ENCODE measurements around the gene GPR50.

The GPR50 gene

DNA sequence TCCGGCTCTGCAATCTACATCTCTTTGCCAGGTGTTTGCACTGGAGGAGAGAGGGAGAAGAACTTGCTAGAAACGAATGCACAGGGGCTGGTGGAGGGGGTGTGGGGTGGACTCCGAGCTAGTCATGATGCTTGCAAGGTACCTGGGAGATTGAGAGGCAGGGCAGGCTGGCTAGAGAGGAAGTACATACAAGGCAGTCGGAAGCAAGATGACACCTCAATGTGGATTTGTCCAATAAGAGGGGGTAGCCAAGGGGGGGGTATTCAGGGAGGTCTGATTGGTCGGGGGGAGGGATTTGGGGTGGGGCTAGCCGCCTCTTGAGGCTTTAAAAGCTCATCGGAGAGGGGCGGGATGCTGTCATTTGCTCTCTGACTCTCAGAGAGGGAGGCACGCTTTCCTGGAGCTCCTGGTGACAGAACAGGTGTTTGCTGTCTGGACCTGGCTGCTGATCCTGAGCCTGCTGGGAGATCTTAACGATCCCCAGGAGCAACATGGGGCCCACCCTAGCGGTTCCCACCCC lies at the start of gene GPR50:
Gene GPR50 (plus strand): TSS at position 354 of the 520 bp plus-strand sequence. CDS start 138 bp downstream, at position 492.
- DNase-seq (ENCODE audit: low spot score): no peak

DNA sequence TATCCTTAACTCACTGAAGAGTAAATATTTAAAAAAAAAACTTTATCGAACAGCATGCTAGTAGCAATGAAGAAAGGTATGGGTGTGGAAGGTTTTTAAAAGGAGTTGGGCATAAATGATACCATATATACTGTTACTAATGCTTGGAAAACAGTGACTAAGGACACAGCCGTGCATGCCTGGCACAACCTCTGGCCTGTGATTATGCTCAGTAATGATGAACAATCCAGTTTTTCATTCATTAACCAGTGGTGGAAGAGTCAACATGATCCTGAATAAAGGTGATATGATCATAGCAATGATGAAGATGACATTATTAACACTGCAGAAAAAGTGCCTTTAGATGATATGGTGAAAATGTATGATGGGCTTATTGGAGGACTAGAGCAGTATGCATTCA lies 43.9 kb upstream of the GPR50 start:
- DNase-seq (ENCODE audit: low spot score): no peak

DNA sequence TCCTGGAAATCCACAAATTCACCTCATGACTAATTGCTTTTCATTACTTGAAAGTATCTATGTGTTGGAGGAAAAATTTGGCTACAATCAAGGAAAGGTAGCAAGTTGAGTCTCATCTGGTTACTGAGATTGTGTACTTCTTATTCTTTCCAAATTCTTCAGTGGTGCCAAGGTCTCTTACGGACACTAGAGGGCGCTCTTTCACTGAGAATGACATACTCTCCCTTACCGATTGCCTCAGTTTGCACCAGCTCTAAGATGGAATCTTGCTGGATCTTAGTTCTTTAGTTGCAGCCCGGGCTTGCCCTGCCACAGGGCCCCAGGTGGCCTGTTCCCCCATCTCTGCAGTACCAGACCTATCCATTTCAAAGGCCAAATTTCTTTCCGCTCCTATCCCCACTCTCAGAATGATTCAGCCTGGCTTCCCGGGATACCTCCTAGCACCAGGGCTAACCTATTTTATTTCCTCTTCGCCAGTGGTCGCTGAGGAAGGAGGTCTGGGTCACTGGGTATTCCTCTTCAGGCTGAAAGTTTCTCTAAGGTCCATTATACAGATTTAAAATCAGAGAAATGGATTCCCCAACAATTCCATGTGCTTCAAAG lies 24.6 kb upstream of the GPR50 start:
- peak; percentile 50 for DNase-seq (ENCODE audit: low spot score)

DNA sequence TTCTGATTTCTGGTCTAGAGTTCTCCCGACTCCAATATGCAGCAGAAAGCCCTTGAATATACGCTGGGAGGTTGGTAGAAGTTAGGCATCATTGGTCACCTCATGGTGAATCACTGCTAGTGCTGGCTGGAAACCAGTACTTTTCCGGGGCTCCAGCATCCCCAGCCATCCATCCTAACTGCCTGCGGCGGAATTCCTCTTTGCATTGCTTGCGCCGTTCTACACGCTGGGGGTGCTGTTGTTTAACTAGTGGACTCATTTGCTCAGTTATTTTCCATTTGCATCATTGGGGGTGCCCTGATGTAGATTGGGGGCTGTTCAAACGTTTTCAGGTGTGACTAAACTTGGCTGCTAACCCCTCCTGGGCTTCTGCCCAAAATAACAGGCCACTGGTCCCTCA lies 23.3 kb upstream of the GPR50 start:
- peak; percentile 52 for DNase-seq (ENCODE audit: low spot score)

DNA sequence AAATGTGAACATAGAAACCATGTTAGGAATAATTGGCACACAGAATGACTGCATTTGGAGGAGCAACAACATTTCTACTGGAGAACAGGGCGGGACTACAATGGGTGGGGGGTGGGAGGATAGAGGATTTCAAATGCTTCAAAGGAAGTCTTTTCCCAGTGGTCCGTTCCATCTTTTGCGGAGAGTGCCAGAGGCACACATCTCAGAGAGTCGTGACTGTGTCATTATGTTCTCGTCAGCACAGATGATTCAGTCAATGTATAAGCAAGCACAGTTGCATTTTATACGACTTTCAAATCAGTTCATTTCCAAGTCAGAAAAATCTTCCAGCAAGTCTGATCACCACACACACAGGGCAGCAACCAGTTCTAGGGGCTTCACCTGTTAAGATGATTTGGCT lies 22.7 kb upstream of the GPR50 start:
- DNase-seq (ENCODE audit: low spot score): no peak

DNA sequence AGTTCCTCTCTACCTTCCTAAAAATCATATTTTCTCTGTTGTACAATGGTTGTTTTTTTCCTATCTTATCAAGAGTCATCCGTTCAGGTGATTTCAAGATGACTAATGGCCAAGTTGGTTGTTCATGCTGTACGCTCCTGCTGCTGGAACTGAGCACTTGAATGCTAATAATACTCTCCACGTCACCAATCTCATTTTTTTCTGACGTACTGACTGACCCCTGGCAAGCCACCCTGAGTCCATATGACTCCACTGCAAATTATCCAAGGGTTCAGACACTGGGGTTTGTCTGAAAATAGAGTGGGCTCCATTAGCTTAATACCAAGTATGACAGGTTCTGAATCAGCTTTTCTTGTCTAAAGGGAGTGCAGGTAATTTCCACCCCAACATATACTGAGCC lies 21.1 kb upstream of the GPR50 start:
- DNase-seq (ENCODE audit: low spot score): no peak

DNA sequence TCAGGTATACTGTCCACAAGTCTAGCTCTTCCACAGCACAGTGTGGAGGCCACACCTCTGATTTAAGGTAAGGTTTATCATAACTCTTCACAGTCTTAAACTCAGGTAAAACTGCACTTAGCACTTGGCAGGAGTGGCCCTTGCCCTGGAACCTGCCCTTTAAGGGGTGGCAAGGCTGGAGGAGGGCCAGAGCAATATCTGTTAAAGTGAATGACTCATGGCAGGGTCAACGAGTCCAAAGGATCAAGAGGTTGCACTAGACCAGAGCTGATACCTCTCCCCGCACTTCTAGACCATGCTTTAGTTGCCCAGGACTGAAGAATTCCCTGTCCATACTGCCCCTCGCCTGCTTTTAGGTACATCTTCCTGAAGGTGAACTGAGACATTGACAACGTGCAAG lies 14.7 kb upstream of the GPR50 start:
- DNase-seq (ENCODE audit: low spot score): no peak

DNA sequence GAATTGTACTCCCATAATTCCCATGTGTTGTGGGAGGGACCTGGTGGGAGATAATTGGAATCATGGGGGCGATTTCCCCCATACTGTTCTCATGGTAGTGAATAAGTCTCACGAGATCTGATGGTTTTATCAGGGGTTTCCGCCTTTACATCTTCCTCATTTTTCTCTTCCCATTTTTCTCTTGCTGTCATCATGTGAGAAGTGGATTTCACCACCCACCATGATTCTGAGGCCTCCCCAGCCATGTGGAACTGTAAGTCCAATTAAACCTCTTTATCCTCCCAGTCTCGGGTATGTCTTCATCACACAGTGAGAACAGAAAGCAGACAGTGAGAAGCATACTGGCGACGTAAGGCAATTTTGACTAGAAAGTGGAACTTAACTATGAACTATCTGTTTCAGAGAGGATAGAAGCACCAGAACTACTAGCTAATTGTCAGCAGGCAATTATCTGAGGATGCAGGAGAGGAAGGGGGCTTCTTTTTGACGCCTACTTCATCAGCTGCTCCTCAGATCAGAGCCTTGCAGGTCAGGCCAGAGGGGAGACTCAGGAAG lies 8.5 kb upstream of the GPR50 start:
- DNase-seq (ENCODE audit: low spot score): no peak

DNA sequence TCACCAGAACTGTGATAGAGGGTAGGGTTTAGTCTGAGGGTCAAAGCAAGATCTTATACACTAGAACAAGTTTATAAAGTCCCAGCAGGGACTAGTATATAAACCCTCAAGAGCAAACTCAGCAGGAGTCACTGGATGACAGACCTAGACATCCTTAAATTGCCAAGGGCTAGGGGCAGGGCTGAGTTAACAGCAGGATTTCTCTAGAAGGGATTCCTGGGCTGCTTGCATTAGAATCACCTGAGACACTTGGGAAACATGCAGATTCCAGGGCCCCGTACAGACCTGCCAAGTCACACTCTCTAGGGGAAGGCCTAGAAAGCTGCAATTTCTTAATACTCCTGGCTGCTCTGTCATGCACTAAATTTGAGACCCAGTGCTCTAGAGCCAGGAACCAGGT lies 6.6 kb upstream of the GPR50 start:
- no peak for DNase-seq (ENCODE audit: low spot score)

DNA sequence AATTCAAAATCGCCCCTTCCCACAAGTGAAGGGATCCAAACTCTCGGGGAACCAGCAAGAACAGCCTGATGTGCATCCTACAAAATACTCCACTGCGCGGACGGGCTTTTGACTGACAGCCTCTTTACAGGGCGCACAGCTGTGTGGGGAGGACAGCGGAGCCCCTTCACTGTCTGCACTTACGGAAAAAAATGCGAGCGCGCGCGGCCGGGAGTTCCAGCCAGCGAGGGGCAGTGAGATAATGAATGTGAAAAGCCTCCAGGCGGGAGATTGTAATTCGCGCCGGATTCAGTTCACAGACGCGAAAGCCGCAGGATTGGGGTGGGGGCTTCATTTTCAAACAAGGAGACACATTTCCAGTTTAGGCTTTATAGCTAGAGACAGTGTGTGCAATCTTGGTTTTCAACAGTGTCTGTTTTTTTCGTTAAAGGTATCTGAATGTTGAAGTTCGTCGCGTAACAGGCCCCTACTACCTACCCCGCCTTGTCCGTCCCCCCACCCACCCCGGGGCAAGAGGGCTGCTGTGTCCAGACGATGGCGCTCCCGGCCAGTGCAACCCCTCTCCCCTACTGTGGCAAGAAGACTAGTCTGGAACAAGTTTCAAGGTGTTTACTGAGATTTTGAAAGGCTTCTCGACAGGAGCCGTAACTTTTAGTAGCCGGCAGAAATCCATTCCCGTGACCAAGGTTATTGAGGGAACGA lies 1.7 kb upstream of the GPR50 start:
- DNase-seq (ENCODE audit: low spot score): no peak

DNA sequence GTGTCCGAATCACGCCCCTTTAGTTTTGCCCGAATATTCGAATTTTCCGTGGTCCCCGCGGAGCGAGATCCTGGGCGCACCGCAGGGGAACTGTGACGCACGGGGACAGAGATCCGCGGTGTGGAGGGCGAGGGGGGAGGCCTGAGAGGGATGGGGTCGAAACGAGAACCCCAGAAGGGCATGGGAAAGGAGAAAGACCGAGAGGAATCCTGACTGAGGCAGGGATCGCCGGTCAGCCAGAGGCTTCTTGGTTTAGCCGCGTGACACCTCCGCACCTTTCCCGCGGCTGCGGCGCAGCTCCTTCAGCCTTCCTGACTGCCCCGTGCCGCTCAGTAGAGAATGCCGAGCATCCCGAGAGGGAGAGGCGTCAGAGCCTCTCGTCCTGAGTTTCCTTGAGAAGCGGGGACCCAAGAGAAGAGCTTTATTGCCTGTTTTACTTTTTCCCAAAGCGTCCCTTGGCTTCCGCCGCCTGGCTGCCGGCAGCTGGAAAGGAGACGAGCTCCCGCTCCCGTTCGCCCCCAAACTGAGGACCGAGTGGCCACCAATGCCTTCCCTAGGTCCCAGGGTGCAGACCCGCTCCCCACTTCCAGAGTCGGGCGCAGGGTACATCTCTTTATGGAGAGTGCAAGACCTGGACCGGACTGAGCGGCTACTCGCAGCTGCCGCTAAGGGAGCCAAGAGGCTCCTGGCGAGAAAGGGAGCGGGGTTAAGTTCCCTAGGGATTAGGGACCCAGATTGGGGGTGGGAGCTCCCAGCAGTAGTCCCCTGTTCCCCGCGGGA lies 911 bp upstream of the GPR50 start:
- no peak for DNase-seq (ENCODE audit: low spot score)

DNA sequence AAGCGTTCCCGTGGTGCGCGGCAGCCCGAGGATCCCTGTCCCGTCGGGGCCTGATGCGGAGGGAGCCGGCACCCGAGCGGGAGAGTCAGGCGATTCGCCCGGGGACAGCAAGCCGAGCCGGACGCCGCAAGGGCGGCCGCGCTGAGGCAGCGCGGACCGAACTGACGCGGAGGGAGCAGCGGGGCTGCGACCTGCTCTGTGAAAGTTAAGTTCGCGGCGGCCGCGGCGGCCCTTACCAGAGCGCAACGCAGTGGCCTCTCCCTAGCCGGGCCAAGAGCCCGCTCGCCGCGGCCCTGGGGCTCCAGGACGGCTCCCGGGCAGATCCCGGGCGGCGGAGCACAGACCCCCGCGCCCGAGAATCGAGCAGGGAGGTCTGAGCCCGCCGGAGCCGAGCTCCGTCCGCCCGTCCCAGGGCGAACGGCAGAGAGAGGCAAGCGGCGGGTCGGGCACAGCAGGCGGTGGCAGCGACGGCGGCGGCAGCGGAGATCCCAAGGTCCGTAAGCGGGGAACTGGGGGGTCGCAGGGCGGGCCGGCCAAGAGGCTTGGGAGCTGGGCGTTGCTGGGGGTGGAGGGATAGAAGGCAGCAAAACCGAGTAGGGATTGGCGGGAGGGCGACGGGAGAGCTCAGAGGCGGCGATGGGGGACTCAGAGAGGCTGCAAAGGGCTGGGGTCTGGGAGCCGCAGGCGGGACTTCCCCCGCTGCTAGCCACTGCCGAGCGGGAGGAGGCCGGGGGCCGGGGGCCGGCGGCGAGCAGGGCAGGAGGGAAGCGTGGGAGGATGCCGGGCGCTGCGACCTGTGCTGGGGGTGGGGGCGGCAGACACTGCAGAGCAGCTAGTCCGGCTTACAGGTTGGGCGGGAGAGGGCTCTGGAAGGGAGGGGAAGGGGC lies 1.0 kb downstream of the GPR50 start:
- DNase-seq (ENCODE audit: low spot score): no peak

DNA sequence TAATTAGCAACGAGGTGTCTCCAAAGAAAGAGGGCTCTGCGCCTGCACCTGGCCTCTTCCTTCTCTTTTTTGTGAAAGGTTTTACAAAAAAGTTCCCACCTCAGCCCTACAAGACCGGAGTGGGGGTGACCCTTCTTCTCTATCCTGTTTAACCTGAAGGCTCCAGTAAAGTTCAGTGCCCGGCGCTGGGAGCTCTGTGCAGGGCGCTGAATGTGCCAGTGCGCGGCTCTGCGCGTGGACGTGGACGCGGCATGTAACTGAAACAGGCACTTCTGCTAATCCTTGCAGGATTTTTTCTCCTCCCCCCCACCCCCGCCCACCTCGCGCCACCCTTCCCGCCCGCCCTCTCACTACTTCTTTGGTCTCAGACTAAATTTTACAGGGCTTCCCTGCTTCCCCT lies 2.4 kb downstream of the GPR50 start:
- DNase-seq (ENCODE audit: low spot score): no peak

DNA sequence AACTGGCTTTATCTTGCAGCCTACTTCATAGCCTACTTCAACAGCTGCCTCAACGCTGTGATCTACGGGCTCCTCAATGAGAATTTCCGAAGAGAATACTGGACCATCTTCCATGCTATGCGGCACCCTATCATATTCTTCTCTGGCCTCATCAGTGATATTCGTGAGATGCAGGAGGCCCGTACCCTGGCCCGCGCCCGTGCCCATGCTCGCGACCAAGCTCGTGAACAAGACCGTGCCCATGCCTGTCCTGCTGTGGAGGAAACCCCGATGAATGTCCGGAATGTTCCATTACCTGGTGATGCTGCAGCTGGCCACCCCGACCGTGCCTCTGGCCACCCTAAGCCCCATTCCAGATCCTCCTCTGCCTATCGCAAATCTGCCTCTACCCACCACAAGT lies 4.0 kb downstream of the GPR50 start:
- DNase-seq (ENCODE audit: low spot score): no peak

DNA sequence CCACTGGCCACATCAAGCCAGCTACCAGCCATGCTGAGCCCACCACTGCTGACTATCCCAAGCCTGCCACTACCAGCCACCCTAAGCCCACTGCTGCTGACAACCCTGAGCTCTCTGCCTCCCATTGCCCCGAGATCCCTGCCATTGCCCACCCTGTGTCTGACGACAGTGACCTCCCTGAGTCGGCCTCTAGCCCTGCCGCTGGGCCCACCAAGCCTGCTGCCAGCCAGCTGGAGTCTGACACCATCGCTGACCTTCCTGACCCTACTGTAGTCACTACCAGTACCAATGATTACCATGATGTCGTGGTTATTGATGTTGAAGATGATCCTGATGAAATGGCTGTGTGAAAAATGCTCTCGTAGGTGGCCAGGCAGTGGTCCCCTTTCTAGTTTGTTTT lies 4.7 kb downstream of the GPR50 start:
- DNase-seq (ENCODE audit: low spot score): no peak

DNA sequence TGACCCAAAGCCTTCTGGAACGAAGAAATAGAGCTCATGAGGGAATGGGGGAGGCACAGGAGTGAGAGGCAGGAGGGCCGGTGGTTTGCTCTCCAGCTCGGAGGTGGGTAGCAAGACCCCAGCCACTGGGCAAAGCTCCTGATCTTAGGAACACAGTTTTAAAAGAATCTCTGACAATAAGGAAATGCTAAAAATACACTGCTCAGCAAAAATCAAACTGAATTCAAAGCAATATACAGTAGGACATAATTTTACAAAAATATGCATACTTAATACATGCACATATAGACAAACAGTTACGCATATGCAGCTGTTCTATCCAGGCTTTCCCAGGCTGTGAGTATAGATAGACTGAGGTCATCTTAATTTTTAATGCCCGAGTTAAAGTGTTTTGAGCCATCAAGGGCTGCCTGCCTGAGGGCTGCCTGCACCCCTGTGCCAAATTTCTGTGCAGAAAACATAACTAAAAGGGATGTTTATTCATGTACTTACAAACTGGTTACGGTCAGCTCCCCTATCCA lies 6.9 kb downstream of the GPR50 start:
- no peak for DNase-seq (ENCODE audit: low spot score)

DNA sequence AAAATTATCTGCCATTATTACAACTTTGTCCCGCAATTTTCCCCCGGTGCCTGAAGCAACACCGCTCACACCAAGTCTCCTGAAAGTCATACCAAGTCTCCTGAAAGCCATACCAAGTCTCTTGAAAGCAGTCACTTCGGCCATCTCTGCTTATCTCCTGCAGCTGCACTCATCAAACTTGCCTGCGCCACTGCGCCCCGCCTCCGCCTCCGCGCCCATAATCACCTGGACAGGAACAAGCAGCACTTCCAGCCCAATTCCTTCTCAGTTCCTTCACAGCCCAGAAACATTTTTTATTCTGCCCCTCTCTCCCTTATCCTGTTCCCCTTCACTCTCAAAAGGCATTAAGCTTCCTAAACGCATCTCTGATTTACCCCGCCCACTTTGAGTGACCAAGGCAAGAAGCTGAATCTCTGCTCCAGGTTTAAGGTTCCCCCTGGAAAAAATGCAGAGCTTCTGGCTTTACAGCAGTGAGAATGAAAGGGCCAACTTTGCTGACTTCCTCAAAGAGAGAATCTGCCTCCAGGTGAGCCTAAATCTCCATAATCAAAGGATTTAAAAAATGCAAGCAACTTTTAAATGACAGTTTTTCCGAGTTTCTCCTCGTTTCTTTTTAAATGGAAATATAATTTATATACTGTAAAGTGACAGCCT lies 7.7 kb downstream of the GPR50 start:
- no peak for DNase-seq (ENCODE audit: low spot score)

DNA sequence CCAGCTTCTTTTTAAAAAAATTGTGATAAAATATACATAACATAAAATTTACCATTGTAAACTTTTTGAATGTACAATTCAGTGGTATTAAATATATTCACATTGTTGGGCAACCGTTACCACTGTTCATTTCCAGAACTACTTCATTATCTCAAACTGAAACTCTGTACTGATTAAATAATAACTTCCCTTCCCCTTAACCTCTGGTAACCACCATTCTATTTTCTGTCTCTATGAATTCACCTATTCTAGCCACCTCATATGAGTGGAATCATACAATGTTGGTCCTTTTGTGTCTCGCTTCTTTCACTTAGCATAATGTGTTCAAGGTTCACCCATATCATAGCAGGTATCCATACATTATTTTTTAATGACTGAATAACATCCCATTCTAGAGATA lies 8.3 kb downstream of the GPR50 start:
- no peak for DNase-seq (ENCODE audit: low spot score)

DNA sequence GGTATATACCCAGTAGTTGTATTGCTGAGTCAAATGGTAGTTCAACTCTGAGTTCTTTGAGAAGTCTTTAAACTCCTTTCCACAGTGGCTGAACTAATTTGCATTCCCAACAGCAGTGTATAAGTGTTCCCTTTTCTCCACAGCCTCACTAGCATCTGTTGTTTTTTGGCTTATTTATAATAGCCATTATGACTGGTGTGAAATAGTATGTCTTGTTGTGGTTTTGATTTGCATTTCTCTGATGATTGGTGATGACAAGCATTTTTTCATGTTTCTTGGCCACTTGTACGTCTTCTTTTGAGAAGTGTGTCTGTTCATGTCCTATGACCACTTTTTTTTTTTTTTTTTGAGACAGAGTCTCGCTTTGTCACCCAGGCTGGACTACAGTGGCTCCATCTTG lies 30.5 kb downstream of the GPR50 start:
- no peak for DNase-seq (ENCODE audit: low spot score)

DNA sequence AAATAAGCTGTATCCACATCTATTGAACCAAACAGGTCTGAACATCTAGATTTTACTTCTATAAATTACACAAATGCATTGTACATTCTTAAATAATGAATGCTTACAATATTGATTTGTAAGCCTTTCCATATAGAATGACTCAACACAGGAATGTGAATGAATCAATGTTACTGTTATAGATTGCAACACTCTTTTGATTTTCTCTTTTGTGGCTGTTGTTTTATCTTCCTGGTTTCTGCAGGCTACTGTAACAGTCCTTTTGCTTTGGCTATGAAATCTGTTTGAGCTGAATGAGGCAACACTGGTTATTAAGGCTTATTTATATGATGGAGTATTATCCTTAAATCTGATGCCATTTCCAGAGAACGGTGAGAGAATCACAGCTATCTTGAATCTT lies 49.5 kb downstream of the GPR50 start:
- DNase-seq (ENCODE audit: low spot score): no peak

DNA sequence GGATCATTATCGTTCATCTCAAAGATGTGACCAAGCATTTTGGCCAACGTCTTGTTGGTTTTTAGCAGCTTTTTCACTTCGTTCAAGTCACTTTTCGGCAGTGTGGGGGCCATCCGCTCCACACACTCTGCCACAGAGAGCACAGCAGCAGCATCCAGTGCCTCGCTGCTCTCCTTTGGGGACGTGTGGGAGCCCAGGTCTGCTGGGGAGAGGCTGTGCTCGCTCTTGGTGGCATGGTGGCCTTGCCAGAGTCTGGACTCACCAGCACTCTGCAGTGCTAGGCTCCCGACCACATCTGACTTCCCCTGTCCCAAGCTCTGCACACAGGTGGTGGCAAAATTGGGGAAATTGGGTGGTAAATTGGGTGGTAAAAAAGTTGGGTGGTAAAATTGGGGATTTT lies 50.6 kb downstream of the GPR50 start:
- no peak for DNase-seq (ENCODE audit: low spot score)
